ENCODE data around the gene DTNA.
A peak's percentile ranks its signal among the peaks of the same experiment; 100 is the strongest.

Gene DTNA

GRCh38 chr18:34800381-34800780 lies 90.3 kb downstream of the DTNA start:
- no peak for TF ChIP-seq CTCF (IDR thresholded peaks at IDR 0.05; ENCODE audit: low read depth, low read length, missing control alignments)
- H3K4me3 ChIP-seq (ENCODE audit: low read depth, low read length), result no peak overlapping the region
- in situ Hi-C loops (cut with HindIII; ENCODE audit: low sequenced_read_pairs), result no loop called here
- DNase-seq (ENCODE audit: low read depth), result no peak

GRCh38 chr18:34801774-34802173 lies 91.7 kb downstream of the DTNA start:
- in situ Hi-C loops (cut with HindIII; ENCODE audit: low sequenced_read_pairs), result no loop called here
- peak; percentile 49 for DNase-seq (ENCODE audit: low read depth)
- no peak overlapping the region for H3K4me3 ChIP-seq (ENCODE audit: low read depth, low read length)
- TF ChIP-seq CTCF (IDR thresholded peaks at IDR 0.05; ENCODE audit: low read depth, low read length, missing control alignments), result no peak

- in situ Hi-C loops (cut with HindIII; ENCODE audit: low sequenced_read_pairs), result no loop called here
- H3K4me3 ChIP-seq (ENCODE audit: low read depth, low read length), result no peak overlapping the region
- DNase-seq (ENCODE audit: low read depth), result no peak
- TF ChIP-seq CTCF (IDR thresholded peaks at IDR 0.05; ENCODE audit: low read depth, low read length, missing control alignments), result no peak
Observed at GRCh38 chr18:34802959-34803358, 92.9 kb downstream of the DTNA start.

- DNase-seq (ENCODE audit: low read depth), result no peak
- in situ Hi-C loops (cut with HindIII; ENCODE audit: low sequenced_read_pairs), result no loop called here
- TF ChIP-seq CTCF (IDR thresholded peaks at IDR 0.05; ENCODE audit: low read depth, low read length, missing control alignments), result no peak
- no peak overlapping the region for H3K4me3 ChIP-seq (ENCODE audit: low read depth, low read length)
Observed at GRCh38 chr18:34803877-34804400, 93.8 kb downstream of the DTNA start.

GRCh38 chr18:34805103-34805877 lies 95.2 kb downstream of the DTNA start:
- TF ChIP-seq CTCF (IDR thresholded peaks at IDR 0.05; ENCODE audit: low read depth, low read length, missing control alignments), result no peak
- in situ Hi-C loops (cut with HindIII; ENCODE audit: low sequenced_read_pairs), result no loop called here
- DNase-seq (ENCODE audit: low read depth), result no peak
- H3K4me3 ChIP-seq (ENCODE audit: low read depth, low read length), result no peak overlapping the region

- no peak for TF ChIP-seq CTCF (IDR thresholded peaks at IDR 0.05; ENCODE audit: low read depth, low read length, missing control alignments)
- in situ Hi-C loops (cut with HindIII; ENCODE audit: low sequenced_read_pairs), result no loop called here
- no peak overlapping the region for H3K4me3 ChIP-seq (ENCODE audit: low read depth, low read length)
- no peak for DNase-seq (ENCODE audit: low read depth)
Observed at GRCh38 chr18:34805878-34806351, 95.8 kb downstream of the DTNA start.
